Astrocyte (in vitro differentiated cells and primary cell): Measurements from ENCODE around the gene AIFM3. TPM values are rescaled to one million over a fixed set of nuclear protein-coding genes. Genes with fewer than 3 reads are reported as not detected.
"Not testable (repeated sequence)": the region's sequence is repeated elsewhere in the genome, so short reads cannot be mapped to it uniquely, and the experiment has no call there.

Experiments
- DNase-seq: peaks from one replicate; pipeline ENCODE4 v3.0.0-alpha.2; 2010; ENCODE audit warnings: low read depth
- FAIRE-seq: peaks from 2 replicates; lab custom pipeline; 2011; peaks lifted over from hg19 to GRCh38; lab: Jason Lieb, UNC
- H2AFZ ChIP-seq: 2 replicates; pipeline ENCODE4 v1.6.0; 2012; ENCODE audit warnings: low read depth, low read length, inconsistent platforms
- H3K27ac ChIP-seq: 2 replicates; pipeline ENCODE4 v1.5.1; 2011; ENCODE audit warnings: low read depth, low read length, inconsistent platforms
- H3K27me3 ChIP-seq: 2 replicates; pipeline ENCODE4 v1.6.0; 2011; ENCODE audit warnings: low read length, inconsistent platforms; ENCODE audit not compliant: insufficient read depth
- H3K36me3 ChIP-seq: 2 replicates; pipeline ENCODE4 v1.5.1; 2011; ENCODE audit warnings: low read length, inconsistent platforms; ENCODE audit not compliant: insufficient read depth
- H3K4me1 ChIP-seq: 2 replicates; pipeline ENCODE4 v1.5.1; 2011; ENCODE audit warnings: low read length, inconsistent platforms; ENCODE audit not compliant: insufficient read depth
- H3K4me2 ChIP-seq: 2 replicates; pipeline ENCODE4 v1.6.0; 2012; ENCODE audit warnings: low read length, inconsistent platforms
- H3K4me3 ChIP-seq: 2 replicates; pipeline ENCODE4 v1.5.1; 2011; ENCODE audit warnings: low read depth, mild to moderate bottlenecking, low read length, inconsistent platforms; ENCODE audit not compliant: insufficient read depth
- H3K79me2 ChIP-seq: 2 replicates; pipeline ENCODE4 v1.6.0; 2012; ENCODE audit warnings: mild to moderate bottlenecking, low read length, inconsistent platforms; ENCODE audit not compliant: insufficient read depth
- H3K9ac ChIP-seq: 2 replicates; pipeline ENCODE4 v1.6.0; 2012; ENCODE audit warnings: mild to moderate bottlenecking, low read length, inconsistent platforms
- H3K9me3 ChIP-seq: 2 replicates; pipeline ENCODE4 v1.5.1; 2012; ENCODE audit warnings: low read depth, mild to moderate bottlenecking, low read length, inconsistent platforms; ENCODE audit not compliant: insufficient read depth
- H4K20me1 ChIP-seq: 2 replicates; pipeline ENCODE4 v1.6.0; 2012; ENCODE audit warnings: low read length, inconsistent platforms; ENCODE audit not compliant: insufficient read depth
- H3K27ac Mint-ChIP-seq: one replicate; pipeline ENCODE4 v1.8.0; 2021; ENCODE audit warnings: mild to moderate bottlenecking, mixed read lengths; ENCODE audit not compliant: unreplicated experiment
- H3K27me3 Mint-ChIP-seq: one replicate; pipeline ENCODE4 v1.8.0; 2021; ENCODE audit warnings: low read depth, mixed read lengths; ENCODE audit not compliant: unreplicated experiment
- H3K36me3 Mint-ChIP-seq: one replicate; pipeline ENCODE4 v1.8.0; 2021; ENCODE audit warnings: low read depth, mixed read lengths; ENCODE audit not compliant: unreplicated experiment
- H3K4me1 Mint-ChIP-seq: one replicate; pipeline ENCODE4 v1.8.0; 2021; ENCODE audit warnings: low read depth, mixed read lengths; ENCODE audit not compliant: unreplicated experiment
- H3K4me3 Mint-ChIP-seq: one replicate; pipeline ENCODE4 v1.8.0; 2021; ENCODE audit warnings: mild to moderate bottlenecking, moderate library complexity, mixed read lengths; ENCODE audit not compliant: unreplicated experiment
- H3K9me3 Mint-ChIP-seq: one replicate; pipeline ENCODE4 v1.8.0; 2021; ENCODE audit warnings: mild to moderate bottlenecking, mixed read lengths; ENCODE audit not compliant: unreplicated experiment
- EZH2 ChIP-seq: IDR thresholded peaks from 2 replicates; pipeline ENCODE4 v1.6.1; 2012; ENCODE audit warnings: mild to moderate bottlenecking, low read length, inconsistent platforms; ENCODE audit not compliant: insufficient read depth
- total RNA-seq: library from RNA; stranded (reverse); gene quantifications from 2 replicates; pipeline ENCODE4 v1.2.1, GENCODE V29; 2021
- TF ChIP-seq, protein P1 (sequence below): IDR thresholded peaks from 2 replicates; pipeline ENCODE4 v1.5.1; 2011; ENCODE audit warnings: low read depth, mild to moderate bottlenecking, inconsistent platforms, low read length, moderate library complexity; ENCODE audit not compliant: insufficient read depth

AIFM3 gene
- total RNA-seq, 1 donor from 2014 or later, result 0.48 TPM

DNA sequence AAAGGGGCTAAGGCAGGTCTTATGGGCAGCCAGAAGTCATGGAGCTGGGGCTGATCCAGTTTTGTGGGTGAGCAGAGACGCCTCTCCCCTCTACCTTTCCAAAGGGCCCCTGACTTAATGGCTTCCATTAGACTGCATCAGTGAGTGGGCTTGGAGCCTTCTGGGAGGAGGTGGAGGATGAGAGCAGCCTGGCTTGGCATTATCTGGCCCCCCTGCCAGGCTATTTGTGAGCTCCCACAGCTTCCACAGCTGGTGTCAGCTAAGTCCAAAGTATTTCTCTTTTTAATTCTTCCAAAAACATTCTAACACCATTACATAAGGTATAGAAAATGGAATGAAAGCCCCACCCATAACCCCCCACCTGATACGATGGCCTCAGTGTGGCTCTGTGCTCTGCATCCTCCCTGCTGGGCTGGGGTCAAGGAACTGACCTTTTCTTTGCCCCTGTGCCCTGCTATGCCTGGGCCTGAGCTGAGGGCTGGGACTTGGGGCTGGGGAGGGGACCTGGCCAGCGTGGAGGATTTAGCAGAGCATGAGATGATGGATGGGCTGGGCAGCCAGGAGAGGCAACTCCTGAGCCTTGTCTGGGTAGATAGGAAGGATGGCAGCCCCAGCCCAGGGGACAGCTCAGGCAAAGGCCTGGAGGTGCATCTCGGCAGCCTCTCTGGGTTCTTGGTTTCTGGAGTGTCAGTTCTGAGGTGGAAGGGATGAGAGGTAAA is 4.0 kb downstream of the AIFM3 start:
- H3K36me3 ChIP-seq, result no peaks in the 10 kb centered on the region
- Mint-ChIP-seq H3K27me3 (peaks cover 29% of the 10 kb centered on the region), H3K9me3 (peaks cover 2% of the 10 kb centered on the region), H3K4me1 (no peaks in the 10 kb centered on the region), H3K36me3 (no peaks in the 10 kb centered on the region), H3K27ac (no peak overlapping the region), H3K4me3 (no peak overlapping the region)
- no peak overlapping the region for H2AFZ ChIP-seq
- FAIRE-seq (no peak), DNase-seq (no peak)
- H3K9ac ChIP-seq, result no peak overlapping the region
- no peak overlapping the region for H3K4me2 ChIP-seq
- no peak overlapping the region for H3K27ac ChIP-seq
- H4K20me1 ChIP-seq, result no peaks in the 10 kb centered on the region
- H3K4me1 ChIP-seq, result no peaks in the 10 kb centered on the region
- H3K79me2 ChIP-seq, result no peaks in the 10 kb centered on the region
- TF ChIP-seq, protein P1, sequence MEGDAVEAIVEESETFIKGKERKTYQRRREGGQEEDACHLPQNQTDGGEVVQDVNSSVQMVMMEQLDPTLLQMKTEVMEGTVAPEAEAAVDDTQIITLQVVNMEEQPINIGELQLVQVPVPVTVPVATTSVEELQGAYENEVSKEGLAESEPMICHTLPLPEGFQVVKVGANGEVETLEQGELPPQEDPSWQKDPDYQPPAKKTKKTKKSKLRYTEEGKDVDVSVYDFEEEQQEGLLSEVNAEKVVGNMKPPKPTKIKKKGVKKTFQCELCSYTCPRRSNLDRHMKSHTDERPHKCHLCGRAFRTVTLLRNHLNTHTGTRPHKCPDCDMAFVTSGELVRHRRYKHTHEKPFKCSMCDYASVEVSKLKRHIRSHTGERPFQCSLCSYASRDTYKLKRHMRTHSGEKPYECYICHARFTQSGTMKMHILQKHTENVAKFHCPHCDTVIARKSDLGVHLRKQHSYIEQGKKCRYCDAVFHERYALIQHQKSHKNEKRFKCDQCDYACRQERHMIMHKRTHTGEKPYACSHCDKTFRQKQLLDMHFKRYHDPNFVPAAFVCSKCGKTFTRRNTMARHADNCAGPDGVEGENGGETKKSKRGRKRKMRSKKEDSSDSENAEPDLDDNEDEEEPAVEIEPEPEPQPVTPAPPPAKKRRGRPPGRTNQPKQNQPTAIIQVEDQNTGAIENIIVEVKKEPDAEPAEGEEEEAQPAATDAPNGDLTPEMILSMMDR, result no peak
- no peak for TF ChIP-seq EZH2
- no peaks in the 10 kb centered on the region for H3K9me3 ChIP-seq
- H3K27me3 ChIP-seq, result no peaks in the 10 kb centered on the region
- no peak overlapping the region for H3K4me3 ChIP-seq

- H3K27me3 ChIP-seq, H4K20me1 ChIP-seq, H3K4me2 ChIP-seq, H3K4me3 Mint-ChIP-seq, H3K9me3 Mint-ChIP-seq, H3K9ac ChIP-seq, H3K36me3 ChIP-seq, FAIRE-seq, H3K36me3 Mint-ChIP-seq, H3K9me3 ChIP-seq, H2AFZ ChIP-seq, H3K27ac ChIP-seq, DNase-seq, H3K4me3 ChIP-seq, H3K4me1 ChIP-seq, H3K79me2 ChIP-seq, H3K27ac Mint-ChIP-seq, H3K4me1 Mint-ChIP-seq: not testable (repeated sequence)
- H3K27me3 Mint-ChIP-seq, result peaks cover 28% of the 10 kb centered on the region
These were observed 5.1 kb downstream of the AIFM3 start for GRCh38 chr22:20972014-20972694.

GRCh38 chr22:20972933-20973577 is 6.0 kb downstream of the AIFM3 start:
- no peaks in the 10 kb centered on the region for H3K4me1 Mint-ChIP-seq
- H3K4me2 ChIP-seq, result no peak overlapping the region
- H3K9ac ChIP-seq, result no peak overlapping the region
- no peaks in the 10 kb centered on the region for H4K20me1 ChIP-seq
- H3K4me1 ChIP-seq, result no peaks in the 10 kb centered on the region
- no peak overlapping the region for H2AFZ ChIP-seq
- H3K9me3 ChIP-seq, result no peaks in the 10 kb centered on the region
- no peak overlapping the region for H3K27ac Mint-ChIP-seq
- H3K27ac ChIP-seq, result no peak overlapping the region
- DNase-seq (no peak), FAIRE-seq (no peak)
- H3K27me3 Mint-ChIP-seq, result peaks cover 26% of the 10 kb centered on the region
- H3K4me3 Mint-ChIP-seq, result no peak overlapping the region
- no peaks in the 10 kb centered on the region for H3K27me3 ChIP-seq
- H3K9me3 Mint-ChIP-seq, result peaks cover 4% of the 10 kb centered on the region
- TF ChIP-seq, protein P1, result no peak
- no peak for TF ChIP-seq EZH2
- no peaks in the 10 kb centered on the region for H3K36me3 ChIP-seq
- H3K4me3 ChIP-seq, result no peak overlapping the region
- no peaks in the 10 kb centered on the region for H3K79me2 ChIP-seq
- no peaks in the 10 kb centered on the region for H3K36me3 Mint-ChIP-seq
